Kidney tubule cell (primary cell): ENCODE measurements around the gene NAA15.
"Not testable (repeated sequence)": the region's sequence is repeated elsewhere in the genome, so short reads cannot be mapped to it uniquely, and the experiment has no call there.

ENCODE experiments used
- DNase-seq: peaks from one replicate; pipeline ENCODE4 v3.0.0-alpha.2; 2018; ENCODE audit warnings: low spot score

Gene NAA15

DNA sequence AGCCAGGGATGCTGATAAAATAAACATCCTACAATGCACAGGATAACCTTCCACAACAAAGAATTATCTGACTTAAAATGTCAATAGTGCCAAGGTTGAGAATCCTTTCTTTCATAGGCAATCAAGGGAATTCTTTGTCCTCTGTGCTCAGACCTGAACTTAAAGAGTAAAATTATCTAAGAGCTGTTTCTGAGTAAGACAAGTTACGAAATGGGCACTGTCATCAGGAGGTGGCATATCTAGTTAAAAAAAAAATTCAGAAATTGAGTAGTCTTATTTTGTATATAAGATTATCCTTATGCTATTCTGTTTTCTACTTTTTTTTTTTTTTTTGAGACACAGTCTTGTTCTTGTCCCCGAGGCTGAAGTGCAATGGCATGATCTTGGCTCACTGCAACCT, 149.3 kb downstream of the NAA15 start:
- DNase-seq, result no peak

DNA sequence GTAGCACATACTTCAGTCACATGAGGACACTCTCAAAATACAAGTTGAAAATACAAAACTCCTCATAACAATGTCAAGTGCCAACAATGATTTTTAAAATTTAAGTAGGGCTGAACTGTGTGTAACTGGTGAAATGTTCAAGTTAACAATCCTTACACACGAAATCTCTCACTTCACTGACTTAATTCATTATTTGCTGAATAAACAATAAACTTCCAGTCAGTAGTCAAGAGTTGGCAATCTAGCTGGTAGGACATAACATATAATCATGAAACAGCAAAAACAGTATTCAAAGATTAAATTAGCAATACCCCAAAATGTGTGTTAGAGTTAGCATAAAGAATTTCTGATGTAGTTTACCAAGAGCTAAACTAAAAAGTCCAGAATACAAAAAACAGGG, 150.7 kb downstream of the NAA15 start:
- no peak for DNase-seq

DNA sequence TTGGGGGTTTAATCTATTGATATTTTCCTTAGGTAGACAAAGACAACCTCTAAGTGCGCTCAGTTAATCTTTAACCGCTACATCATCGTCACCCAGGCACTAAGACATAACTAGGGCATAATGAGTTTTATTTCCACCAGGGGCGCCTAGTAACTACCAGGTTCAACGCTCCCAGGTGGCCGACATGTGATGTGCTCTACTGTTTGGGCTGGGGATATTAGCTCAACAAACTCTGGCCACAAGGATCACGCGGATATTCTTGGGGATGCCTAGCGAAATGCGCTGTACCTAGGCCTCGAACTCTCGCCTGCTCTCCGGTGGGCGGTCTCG, 151.7 kb downstream of the NAA15 start:
- DNase-seq, result peak; percentile 90

DNA sequence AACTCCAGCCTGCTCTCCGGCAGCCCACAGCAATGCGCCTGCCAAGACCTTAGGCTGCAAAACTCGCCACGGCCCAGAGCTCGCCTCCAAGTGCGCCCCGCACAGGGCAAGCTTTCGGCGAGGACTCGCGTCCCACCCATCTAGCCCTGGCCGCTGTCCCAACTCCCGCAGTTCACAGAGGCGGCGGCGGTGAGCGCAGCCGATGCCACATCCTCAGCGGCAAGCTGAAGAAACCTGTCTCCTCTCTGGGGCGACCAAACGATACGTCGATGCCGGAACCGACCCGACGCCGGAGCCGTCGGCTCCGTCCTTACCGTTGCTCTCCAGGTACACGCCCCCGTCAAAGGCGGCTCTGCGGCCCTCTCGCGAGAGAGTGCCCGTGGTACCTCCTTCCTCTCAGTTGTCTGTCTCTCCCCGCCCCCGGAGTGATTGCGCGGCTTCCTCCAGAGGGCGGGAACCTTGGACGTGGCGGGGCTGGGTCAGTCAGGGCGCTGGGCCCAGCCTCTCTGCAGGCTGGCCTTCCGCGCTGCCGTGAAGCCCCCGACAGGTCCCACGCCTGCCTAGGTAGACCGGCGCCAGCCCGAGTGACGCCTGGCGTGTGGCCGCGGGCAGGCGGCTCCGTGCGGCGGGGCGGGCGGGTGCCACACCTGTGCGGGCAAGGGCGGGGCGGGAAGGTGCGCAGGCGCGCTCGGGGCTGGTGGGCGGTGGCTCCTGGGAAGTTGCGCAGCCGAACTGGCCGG, 152.2 kb downstream of the NAA15 start:
- DNase-seq, result peak; percentile 97

DNA sequence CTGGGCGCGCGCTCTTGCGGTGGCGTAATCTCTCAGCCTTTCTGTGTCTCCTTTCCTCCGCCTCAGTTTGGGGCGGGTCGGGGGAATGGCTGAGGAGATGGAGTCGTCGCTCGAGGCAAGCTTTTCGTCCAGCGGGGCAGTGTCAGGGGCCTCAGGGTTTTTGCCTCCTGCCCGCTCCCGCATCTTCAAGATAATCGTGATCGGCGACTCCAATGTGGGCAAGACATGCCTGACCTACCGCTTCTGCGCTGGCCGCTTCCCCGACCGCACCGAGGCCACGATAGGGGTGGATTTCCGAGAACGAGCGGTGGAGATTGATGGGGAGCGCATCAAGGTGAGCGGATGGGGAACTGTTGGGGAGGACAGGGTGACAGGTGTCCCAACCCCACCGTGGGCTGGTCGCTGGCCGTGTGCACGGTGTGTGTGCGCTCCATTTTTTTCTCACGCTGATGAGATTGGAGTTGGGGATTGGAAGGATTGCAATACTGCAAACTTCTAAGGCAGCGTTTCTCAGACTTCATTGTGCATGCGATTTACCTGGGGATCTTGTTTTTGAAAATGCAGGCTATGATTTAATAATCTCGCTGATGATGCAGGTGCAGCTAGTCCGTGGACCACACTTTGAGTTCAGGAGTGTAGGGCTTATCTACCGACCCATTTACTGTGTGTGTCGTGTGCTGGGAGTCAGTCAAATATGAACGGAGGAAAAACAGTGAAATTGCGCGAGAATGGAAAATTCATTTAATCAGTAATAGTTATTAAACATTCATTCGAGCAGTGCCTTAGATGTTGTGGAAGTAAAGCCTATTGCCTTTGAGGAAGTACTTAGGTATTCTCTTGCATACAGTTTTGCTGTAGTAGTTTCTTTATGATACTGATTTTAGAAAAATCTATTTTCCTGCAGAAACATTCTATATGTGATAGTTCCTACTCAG, 153.1 kb downstream of the NAA15 start, which contains the start of gene RAB33B:
TSS of gene RAB33B (plus strand) at position 11 of the 935 bp plus-strand sequence. CDS start at position 86, 75 bp downstream.
- DNase-seq, result peak; percentile 26

DNA sequence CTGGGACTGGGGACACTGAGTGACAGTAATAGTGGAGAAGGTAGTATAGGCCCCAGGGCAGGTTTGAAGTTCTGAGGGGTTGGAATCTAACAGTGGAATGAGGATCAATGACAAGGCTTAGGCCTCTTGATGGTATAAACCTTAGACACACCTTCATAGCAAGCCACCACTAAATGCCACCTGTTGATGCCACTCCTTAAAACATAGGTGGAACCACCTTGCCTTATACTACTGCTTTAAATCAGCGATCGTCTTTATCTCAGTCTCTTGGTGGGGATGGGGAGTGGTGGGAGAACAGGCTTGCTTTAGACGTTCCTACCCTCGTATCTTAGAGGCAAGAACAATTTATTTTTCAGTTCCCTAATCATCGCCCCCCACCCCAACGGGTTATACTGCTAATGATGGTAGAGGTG, 153.8 kb downstream of the NAA15 start:
- no peak for DNase-seq

DNA sequence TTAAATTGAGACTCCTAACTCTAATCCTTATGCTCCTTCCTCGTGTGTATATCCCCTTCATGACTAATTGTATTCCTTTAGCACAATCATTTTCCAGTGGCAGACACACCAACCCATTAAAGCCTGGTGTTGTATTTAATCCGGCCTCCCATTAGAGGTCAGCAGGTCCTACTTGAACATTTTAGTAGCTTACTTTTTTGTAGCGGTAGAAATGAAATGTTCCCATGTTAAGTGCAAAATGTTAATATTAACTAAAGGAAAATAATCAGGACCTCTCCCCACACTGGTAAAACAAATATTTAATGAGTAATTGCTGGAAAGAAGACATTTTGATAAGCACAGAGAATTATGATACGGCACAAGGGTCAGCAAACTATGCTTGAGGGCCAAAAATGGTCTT, 156.0 kb downstream of the NAA15 start:
- peak; percentile 43 for DNase-seq

DNA sequence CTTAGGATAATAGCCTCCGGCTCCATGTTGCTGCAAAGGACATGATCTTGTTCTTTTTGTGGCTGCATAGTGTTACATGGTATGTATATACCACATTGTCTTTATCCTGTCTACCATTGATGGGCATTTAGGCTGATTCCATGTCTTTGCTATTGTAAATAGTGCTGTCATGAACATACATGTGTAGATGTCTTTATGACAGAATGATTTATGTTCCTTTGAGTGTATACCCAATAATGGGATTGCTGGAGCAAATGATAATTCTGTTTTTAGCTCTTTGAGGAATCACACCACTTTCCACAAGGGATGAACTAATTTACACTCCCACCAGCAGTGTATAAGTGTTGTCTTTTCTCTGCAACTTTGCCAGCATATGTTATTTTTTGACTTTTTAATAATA, 157.2 kb downstream of the NAA15 start:
- no peak for DNase-seq

DNA sequence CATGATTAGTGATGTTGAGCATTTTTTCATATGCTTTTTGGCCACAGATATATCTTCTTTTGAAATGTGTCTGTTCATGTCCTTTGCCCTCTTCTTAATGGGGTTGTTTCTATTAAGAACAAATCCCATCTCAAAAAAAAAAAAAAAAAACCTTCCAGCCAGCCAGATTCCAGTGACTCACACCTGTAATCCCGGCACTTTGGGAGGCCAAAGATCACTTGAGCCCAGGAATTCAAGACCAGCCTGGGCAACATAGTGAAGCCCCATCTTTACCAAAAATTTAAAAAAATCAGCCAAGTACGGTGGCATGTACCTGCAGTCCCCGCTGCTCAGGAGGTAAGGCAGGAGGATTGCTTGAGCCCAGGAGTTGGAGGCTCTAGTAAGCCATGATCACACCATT, 157.7 kb downstream of the NAA15 start:
- DNase-seq, result peak; percentile 39

DNA sequence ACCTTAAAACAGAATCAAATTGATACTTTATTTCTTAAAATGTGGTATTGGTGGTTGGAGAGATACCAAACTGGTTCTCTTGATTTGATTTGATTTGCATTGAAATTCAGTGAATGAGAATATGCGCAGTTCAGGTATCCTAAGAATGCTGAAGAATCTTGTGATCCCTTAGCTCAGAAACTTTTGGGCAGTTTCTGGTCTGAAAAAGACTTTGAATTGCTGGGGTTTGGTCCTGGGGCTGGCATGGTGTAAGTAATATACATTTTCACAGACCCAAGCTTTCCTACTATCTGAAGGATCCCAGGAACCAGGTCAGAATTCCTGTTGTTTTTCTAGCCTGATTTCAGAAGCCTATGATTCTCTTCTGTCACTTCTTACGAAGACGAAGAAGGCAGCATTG, 159.3 kb downstream of the NAA15 start:
- no peak for DNase-seq

DNA sequence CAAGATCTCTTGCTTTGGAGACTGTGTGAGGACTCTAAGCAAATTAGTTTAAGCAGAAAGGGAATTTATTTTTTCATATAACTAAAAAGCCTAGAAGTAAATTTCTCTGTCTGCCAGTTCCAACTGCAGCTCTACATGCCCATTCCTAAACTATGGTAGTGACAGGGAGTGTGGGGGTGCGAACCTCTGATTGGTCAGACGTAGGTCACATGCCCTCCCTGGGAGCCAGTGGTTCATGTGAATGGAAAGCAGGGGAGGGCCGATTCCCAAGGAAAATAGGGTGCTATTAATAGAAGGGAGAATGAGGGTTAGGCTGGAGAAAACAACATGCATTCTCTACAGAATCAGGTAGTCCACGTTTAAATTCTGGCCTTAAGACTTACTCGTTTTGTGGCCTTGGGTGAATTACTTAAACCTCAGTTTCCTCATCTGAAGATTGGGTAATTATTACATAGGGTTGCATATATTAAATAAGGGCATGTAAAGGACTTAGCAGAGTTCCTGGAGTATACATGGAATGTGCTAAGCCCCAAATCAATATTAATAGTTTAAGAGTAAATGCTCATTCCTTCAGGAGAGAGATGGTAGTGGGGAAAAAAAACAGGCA, 159.8 kb downstream of the NAA15 start:
- DNase-seq, result no peak

DNA sequence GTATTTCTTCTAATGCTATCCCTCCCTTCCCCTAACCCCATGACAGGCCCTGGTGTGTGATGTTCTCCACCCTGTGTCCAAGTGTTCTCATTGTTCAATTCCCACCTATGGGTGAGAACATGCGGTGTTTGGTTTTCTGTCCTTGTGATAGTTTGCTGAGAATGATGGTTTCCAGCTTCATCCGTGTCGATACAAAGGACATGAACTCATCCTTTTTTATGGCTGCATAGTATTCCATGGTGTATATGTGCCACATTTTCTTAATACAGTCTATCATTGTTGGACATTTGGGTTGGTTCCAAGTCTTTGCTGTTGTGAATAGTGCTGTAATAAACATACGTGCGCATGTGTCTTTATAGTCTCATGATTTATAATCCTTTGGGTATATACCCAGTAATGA, 163.2 kb downstream of the NAA15 start:
- DNase-seq, result not testable (repeated sequence)

DNA sequence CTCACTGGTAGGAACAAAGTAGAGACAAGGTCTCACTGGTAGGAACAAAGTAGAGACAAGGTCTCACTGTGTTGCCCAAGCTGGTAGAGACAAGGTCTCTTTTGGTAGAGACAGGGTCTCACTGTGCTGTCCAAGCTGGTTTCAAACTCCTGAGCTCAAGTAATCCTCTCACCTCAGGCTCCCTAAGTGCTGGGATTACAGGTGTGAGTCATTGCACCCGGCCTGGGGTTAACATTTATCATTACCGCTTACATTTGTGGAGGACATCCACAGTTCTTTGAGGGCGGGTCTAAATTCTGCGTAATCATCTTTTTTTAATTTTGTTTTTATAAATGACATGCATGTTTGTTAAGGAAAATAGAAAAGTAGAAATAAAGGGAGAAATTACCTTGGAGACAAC, 164.6 kb downstream of the NAA15 start:
- DNase-seq, result no peak

DNA sequence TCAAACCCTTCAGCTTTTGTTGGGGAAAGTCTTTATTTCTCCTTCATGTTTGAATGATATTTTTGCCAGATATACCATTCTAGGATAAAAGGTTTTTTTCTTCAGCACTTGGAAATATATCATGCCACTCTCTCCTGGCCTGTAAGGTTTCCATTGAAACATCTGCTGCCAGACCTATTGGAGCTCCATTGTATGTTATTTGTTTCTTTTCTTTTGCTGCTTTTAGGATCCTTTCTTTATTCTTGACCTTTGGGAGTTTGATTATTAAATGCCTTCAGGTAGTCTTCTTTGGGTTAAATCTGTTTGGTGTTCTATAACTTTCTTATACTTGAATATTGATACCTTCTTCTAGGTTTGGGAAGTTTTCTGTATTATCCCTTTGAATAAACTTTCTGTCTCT, 167.5 kb downstream of the NAA15 start:
- DNase-seq, result not testable (repeated sequence)

DNA sequence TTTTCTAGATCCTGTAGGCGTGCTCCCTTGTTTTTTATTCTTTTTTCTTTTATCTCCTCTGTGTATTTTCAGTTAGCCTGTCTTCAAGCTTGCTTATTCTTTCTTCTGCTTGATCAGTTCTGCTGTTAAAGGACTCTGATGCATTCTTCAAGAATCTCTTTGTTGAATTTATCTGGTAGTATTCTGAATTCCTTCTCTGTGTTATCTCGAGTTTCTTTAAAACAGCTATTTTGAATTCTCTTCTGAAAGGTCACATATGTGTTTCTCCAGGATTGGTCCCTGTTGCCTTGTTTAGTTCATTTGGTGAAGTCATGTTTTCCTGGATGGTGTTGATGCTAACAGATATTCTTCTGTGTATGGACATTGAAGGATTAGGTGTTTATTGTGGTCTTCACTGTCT, 167.9 kb downstream of the NAA15 start:
- no peak for DNase-seq
